ENCODE measurements around the gene BIN1. TPM values are rescaled to one million over a fixed set of nuclear protein-coding genes. Genes with fewer than 3 reads are reported as not detected.
A peak's percentile ranks its signal among the peaks of the same experiment; 100 is the strongest.

The BIN1 gene
- polyA plus RNA-seq, 1 of the 3 experiments (the other 2 are of a cell fraction): 40.3 TPM

DNA sequence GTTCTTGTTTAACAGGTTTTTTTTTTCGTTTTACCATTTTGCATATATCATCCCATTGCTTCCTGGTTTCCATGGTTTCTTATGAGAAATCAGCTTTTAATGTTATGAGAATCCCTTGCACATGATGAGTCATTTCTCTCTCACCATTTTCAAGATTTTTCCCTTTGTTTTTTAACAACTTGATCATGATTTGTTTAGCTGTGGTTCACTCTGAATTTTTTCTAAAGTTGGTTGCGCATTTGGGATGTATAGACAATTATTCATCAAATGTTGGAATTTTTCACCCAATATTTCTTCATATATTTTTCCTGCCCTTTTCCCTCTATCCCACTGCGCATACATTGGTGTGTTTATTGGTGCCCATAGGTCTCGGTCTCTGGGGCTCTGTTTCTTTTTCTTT lies 42.4 kb upstream of the BIN1 start:
- peaks cover 10% of the 10 kb centered on the region; the same call in 1 of the 2 replicates for H3K9me3 ChIP-seq
- H3F3A ChIP-seq (replicated peaks; ENCODE audit: insufficient read depth): peaks cover 27% of the 10 kb centered on the region
- peak overlapping the region; percentile 42; the same call in 1 of the 2 replicates for H3K9ac ChIP-seq
- no peaks in the 10 kb centered on the region for H4K20me1 ChIP-seq (ENCODE audit: insufficient read depth)
- H3K4me1 ChIP-seq (ENCODE audit: control insufficient read depth in 1 of 2, insufficient read depth in 2 of 2, low read depth in 1 of 2, low read length in 1 of 2): peaks cover 0 to 9% of the 10 kb centered on the region in 2 experiments; a peak in 2 of 4 replicates
- no peaks in the 10 kb centered on the region for H3K79me2 ChIP-seq (ENCODE audit: insufficient read depth)
- ChIA-PET CTCF (no interaction called here), POLR2A (no interaction called here)
- H3K9me2 ChIP-seq: no peaks in the 10 kb centered on the region
- DNase-seq: no peak
- H3K27me3 ChIP-seq (ENCODE audit: insufficient read depth): no peaks in the 10 kb centered on the region
- WGBS (ENCODE audit: low lambda C conversion rate): 41% methylated on average over 4 of the region's 4 CpGs
- no peak overlapping the region for H3K4me2 ChIP-seq
- H3K4me3 ChIP-seq (ENCODE audit: low read depth in 2 of 2, low read length in 1 of 2): no peak overlapping the region
- peak overlapping the region in 1 of 2 experiments; percentile 73; a peak in 2 of 4 replicates for H3K27ac ChIP-seq (ENCODE audit: low read depth in 2 of 2, low read length in 1 of 2)
- TF ChIP-seq, protein P1, sequence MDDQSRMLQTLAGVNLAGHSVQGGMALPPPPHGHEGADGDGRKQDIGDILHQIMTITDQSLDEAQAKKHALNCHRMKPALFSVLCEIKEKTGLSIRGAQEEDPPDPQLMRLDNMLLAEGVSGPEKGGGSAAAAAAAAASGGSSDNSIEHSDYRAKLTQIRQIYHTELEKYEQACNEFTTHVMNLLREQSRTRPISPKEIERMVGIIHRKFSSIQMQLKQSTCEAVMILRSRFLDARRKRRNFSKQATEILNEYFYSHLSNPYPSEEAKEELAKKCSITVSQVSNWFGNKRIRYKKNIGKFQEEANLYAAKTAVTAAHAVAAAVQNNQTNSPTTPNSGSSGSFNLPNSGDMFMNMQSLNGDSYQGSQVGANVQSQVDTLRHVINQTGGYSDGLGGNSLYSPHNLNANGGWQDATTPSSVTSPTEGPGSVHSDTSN (IDR thresholded peaks at IDR 0.05): 0 out of 2 replicates have a peak, but pooled peaks have one; percentile 15
- TF ChIP-seq JUND (IDR thresholded peaks at IDR 0.05) (peak; percentile 78), EP300 (IDR thresholded peaks at IDR 0.05; ENCODE audit: borderline replicate concordance in 1 of 2, low read depth in 1 of 2, low read length in 1 of 2) (peak in 1 of 2 experiments; percentile 42; a peak in 1 of 4 replicates), FOXM1 (IDR thresholded peaks at IDR 0.05; ENCODE audit: low read depth) (no peak), NRF1 (IDR thresholded peaks at IDR 0.05; ENCODE audit: low read depth, low read length) (no peak), FOSL2 (IDR thresholded peaks at IDR 0.05; ENCODE audit: borderline replicate concordance, low read depth) (peak; percentile 75), TCF12 (IDR thresholded peaks at IDR 0.05) (peak; percentile 56)
- TF ChIP-seq, protein P2, sequence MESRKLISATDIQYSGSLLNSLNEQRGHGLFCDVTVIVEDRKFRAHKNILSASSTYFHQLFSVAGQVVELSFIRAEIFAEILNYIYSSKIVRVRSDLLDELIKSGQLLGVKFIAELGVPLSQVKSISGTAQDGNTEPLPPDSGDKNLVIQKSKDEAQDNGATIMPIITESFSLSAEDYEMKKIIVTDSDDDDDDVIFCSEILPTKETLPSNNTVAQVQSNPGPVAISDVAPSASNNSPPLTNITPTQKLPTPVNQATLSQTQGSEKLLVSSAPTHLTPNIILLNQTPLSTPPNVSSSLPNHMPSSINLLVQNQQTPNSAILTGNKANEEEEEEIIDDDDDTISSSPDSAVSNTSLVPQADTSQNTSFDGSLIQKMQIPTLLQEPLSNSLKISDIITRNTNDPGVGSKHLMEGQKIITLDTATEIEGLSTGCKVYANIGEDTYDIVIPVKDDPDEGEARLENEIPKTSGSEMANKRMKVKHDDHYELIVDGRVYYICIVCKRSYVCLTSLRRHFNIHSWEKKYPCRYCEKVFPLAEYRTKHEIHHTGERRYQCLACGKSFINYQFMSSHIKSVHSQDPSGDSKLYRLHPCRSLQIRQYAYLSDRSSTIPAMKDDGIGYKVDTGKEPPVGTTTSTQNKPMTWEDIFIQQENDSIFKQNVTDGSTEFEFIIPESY (IDR thresholded peaks at IDR 0.05; ENCODE audit: borderline replicate concordance, low read depth): no peak
- H2AFZ ChIP-seq (ENCODE audit: low read depth): peak overlapping the region; percentile 26; the same call in 1 of the 2 replicates
- H3K36me3 ChIP-seq (replicated peaks in 1 of 2; ENCODE audit: control insufficient read depth in 1 of 2, insufficient read depth in 2 of 2, low read length in 1 of 2): no peaks in the 10 kb centered on the region

DNA sequence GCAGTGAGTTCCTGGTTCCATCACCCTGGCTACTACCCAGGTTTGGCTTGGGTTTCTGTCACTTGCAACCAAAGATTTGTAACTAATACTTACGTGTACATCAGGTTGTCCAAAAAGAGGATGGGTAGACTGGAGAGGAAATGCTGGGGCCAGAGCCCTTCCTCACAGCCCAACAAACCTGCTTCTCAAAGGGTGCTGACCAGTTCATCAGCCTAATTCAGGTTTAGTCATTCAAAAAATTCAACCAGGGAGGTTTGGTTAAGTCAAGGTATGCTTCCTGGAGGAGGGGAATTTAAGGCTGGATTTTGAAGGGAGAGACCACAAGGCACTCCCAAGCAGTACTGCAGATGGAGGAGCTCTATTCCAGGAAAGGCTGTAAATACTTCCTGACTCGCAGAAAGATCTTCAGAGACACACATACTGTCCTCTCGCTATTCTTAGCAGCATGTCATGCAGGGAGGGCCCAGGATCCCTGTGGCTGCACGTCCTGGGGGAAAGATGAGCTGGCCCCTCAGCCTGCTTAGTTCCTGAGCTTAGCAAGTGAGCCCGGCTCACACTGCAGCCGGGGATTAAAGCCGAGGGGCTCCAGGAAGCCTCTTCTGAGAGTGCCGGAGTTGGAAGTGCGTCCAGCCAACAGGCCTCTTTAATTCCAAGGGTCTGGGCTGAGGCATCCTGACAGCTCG lies 40.0 kb upstream of the BIN1 start:
- WGBS (ENCODE audit: low lambda C conversion rate): 59% methylated on average over 3 of the region's 10 CpGs
- Histone ChIP-seq H3K9me2 (no peaks in the 10 kb centered on the region), H3K9ac (no peak overlapping the region), H3K9me3 (peaks cover 10% of the 10 kb centered on the region; the same call in 1 of the 2 replicates), H3K4me3 (ENCODE audit: low read depth in 2 of 2, low read length in 1 of 2) (no peak overlapping the region), H3K4me1 (ENCODE audit: control insufficient read depth in 1 of 2, insufficient read depth in 2 of 2, low read depth in 1 of 2, low read length in 1 of 2) (no peaks in the 10 kb centered on the region; a peak in 1 of 4 replicates), H3K4me2 (no peak overlapping the region), H3K27ac (ENCODE audit: low read depth in 2 of 2, low read length in 1 of 2) (no peak overlapping the region), H3K36me3 (replicated peaks in 1 of 2; ENCODE audit: control insufficient read depth in 1 of 2, insufficient read depth in 2 of 2, low read length in 1 of 2) (no peaks in the 10 kb centered on the region), H3K79me2 (ENCODE audit: insufficient read depth) (no peaks in the 10 kb centered on the region), H4K20me1 (ENCODE audit: insufficient read depth) (no peaks in the 10 kb centered on the region), H3F3A (replicated peaks; ENCODE audit: insufficient read depth) (peaks cover 12% of the 10 kb centered on the region), H2AFZ (ENCODE audit: low read depth) (peak overlapping the region; percentile 22; the same call in 1 of the 2 replicates), H3K27me3 (ENCODE audit: insufficient read depth) (no peaks in the 10 kb centered on the region)
- no peak for DNase-seq
- ChIA-PET POLR2A (no interaction called here), CTCF (interaction anchor here (1.2 to 1.4 kb wide), 2 partner anchors 10 to 15 kb away, joined by 3 to 6 read pairs; no protein-coding TSS in a partner anchor)
- TF ChIP-seq, protein P2 (IDR thresholded peaks at IDR 0.05; ENCODE audit: borderline replicate concordance, low read depth): no peak
- TF ChIP-seq, protein P3, sequence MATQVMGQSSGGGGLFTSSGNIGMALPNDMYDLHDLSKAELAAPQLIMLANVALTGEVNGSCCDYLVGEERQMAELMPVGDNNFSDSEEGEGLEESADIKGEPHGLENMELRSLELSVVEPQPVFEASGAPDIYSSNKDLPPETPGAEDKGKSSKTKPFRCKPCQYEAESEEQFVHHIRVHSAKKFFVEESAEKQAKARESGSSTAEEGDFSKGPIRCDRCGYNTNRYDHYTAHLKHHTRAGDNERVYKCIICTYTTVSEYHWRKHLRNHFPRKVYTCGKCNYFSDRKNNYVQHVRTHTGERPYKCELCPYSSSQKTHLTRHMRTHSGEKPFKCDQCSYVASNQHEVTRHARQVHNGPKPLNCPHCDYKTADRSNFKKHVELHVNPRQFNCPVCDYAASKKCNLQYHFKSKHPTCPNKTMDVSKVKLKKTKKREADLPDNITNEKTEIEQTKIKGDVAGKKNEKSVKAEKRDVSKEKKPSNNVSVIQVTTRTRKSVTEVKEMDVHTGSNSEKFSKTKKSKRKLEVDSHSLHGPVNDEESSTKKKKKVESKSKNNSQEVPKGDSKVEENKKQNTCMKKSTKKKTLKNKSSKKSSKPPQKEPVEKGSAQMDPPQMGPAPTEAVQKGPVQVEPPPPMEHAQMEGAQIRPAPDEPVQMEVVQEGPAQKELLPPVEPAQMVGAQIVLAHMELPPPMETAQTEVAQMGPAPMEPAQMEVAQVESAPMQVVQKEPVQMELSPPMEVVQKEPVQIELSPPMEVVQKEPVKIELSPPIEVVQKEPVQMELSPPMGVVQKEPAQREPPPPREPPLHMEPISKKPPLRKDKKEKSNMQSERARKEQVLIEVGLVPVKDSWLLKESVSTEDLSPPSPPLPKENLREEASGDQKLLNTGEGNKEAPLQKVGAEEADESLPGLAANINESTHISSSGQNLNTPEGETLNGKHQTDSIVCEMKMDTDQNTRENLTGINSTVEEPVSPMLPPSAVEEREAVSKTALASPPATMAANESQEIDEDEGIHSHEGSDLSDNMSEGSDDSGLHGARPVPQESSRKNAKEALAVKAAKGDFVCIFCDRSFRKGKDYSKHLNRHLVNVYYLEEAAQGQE (IDR thresholded peaks at IDR 0.05; ENCODE audit: low read depth, low read length): no peak
- TF ChIP-seq TEAD4 (IDR thresholded peaks at IDR 0.05; ENCODE audit: borderline replicate concordance, insufficient read depth) (no peak), RXRA (IDR thresholded peaks at IDR 0.05; ENCODE audit: borderline replicate concordance, low read depth) (no peak), GABPA (IDR thresholded peaks at IDR 0.05; ENCODE audit: low read depth) (no peak), EP300 (IDR thresholded peaks at IDR 0.05; ENCODE audit: borderline replicate concordance in 1 of 2, low read depth in 1 of 2, low read length in 1 of 2) (no peak), NFIC (IDR thresholded peaks at IDR 0.05; ENCODE audit: borderline replicate concordance) (no peak), RCOR1 (IDR thresholded peaks at IDR 0.05; ENCODE audit: low read length) (no peak)
- TF ChIP-seq, protein P4, sequence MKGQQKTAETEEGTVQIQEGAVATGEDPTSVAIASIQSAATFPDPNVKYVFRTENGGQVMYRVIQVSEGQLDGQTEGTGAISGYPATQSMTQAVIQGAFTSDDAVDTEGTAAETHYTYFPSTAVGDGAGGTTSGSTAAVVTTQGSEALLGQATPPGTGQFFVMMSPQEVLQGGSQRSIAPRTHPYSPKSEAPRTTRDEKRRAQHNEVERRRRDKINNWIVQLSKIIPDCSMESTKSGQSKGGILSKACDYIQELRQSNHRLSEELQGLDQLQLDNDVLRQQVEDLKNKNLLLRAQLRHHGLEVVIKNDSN (IDR thresholded peaks at IDR 0.05; ENCODE audit: borderline replicate concordance, low read depth): no peak
